ENCODE results near the gene RUNX2. TPM values are rescaled to one million over a fixed set of nuclear protein-coding genes. Genes with fewer than 3 reads are reported as not detected.

Gene RUNX2
- total RNA-seq, 1 donor from 2014 or later, result not detected

- Mint-ChIP-seq H3K4me1 (ENCODE audit: low read depth, unreplicated experiment) (no peaks in the 10 kb centered on the region), H3K27ac (ENCODE audit: unreplicated experiment) (no peak overlapping the region), H3K4me3 (ENCODE audit: unreplicated experiment) (no peak overlapping the region), H3K27me3 (ENCODE audit: unreplicated experiment) (no peaks in the 10 kb centered on the region), H3K36me3 (ENCODE audit: unreplicated experiment) (no peaks in the 10 kb centered on the region), H3K9me3 (ENCODE audit: unreplicated experiment) (no peaks in the 10 kb centered on the region)
- DNase-seq, result no peak
- TF ChIP-seq CTCF (IDR thresholded peaks at IDR 0.05; ENCODE audit: partially characterized antibody, unreplicated experiment), result no peak
These were observed 39.9 kb downstream of the RUNX2 start for GRCh38 chr6:45367999-45368398.

GRCh38 chr6:45369870-45370269 lies 41.7 kb downstream of the RUNX2 start:
- no peak for TF ChIP-seq CTCF (IDR thresholded peaks at IDR 0.05; ENCODE audit: partially characterized antibody, unreplicated experiment)
- Mint-ChIP-seq H3K9me3 (ENCODE audit: unreplicated experiment) (no peaks in the 10 kb centered on the region), H3K27ac (ENCODE audit: unreplicated experiment) (no peak overlapping the region), H3K4me3 (ENCODE audit: unreplicated experiment) (no peak overlapping the region), H3K36me3 (ENCODE audit: unreplicated experiment) (no peaks in the 10 kb centered on the region), H3K4me1 (ENCODE audit: low read depth, unreplicated experiment) (no peaks in the 10 kb centered on the region), H3K27me3 (ENCODE audit: unreplicated experiment) (no peaks in the 10 kb centered on the region)
- no peak for DNase-seq

- Mint-ChIP-seq H3K4me3 (ENCODE audit: unreplicated experiment) (no peak overlapping the region), H3K4me1 (ENCODE audit: low read depth, unreplicated experiment) (no peaks in the 10 kb centered on the region), H3K27ac (ENCODE audit: unreplicated experiment) (no peak overlapping the region), H3K27me3 (ENCODE audit: unreplicated experiment) (no peaks in the 10 kb centered on the region), H3K36me3 (ENCODE audit: unreplicated experiment) (no peaks in the 10 kb centered on the region), H3K9me3 (ENCODE audit: unreplicated experiment) (peaks cover under 1% of the 10 kb centered on the region)
- no peak for DNase-seq
- no peak for TF ChIP-seq CTCF (IDR thresholded peaks at IDR 0.05; ENCODE audit: partially characterized antibody, unreplicated experiment)
These were observed 43.9 kb downstream of the RUNX2 start for GRCh38 chr6:45371924-45372573.

- peaks cover 7% of the 10 kb centered on the region for H3K9me3 Mint-ChIP-seq (ENCODE audit: unreplicated experiment)
- no peaks in the 10 kb centered on the region for H3K36me3 Mint-ChIP-seq (ENCODE audit: unreplicated experiment)
- H3K27ac Mint-ChIP-seq (ENCODE audit: unreplicated experiment), result no peak overlapping the region
- no peak for DNase-seq
- H3K4me3 Mint-ChIP-seq (ENCODE audit: unreplicated experiment), result no peak overlapping the region
- H3K4me1 Mint-ChIP-seq (ENCODE audit: low read depth, unreplicated experiment), result no peaks in the 10 kb centered on the region
- no peak for TF ChIP-seq CTCF (IDR thresholded peaks at IDR 0.05; ENCODE audit: partially characterized antibody, unreplicated experiment)
- peaks cover 7% of the 10 kb centered on the region for H3K27me3 Mint-ChIP-seq (ENCODE audit: unreplicated experiment)
These were observed 47.3 kb downstream of the RUNX2 start for GRCh38 chr6:45375449-45375848.

- Mint-ChIP-seq H3K4me3 (ENCODE audit: unreplicated experiment) (peak overlapping the region; percentile 98), H3K36me3 (ENCODE audit: unreplicated experiment) (no peaks in the 10 kb centered on the region), H3K27me3 (ENCODE audit: unreplicated experiment) (peaks cover 7% of the 10 kb centered on the region), H3K4me1 (ENCODE audit: low read depth, unreplicated experiment) (no peaks in the 10 kb centered on the region), H3K9me3 (ENCODE audit: unreplicated experiment) (peaks cover 7% of the 10 kb centered on the region), H3K27ac (ENCODE audit: unreplicated experiment) (peak overlapping the region; percentile 98)
- no peak for TF ChIP-seq CTCF (IDR thresholded peaks at IDR 0.05; ENCODE audit: partially characterized antibody, unreplicated experiment)
- no peak for DNase-seq
These were observed 48.3 kb downstream of the RUNX2 start for GRCh38 chr6:45376310-45377042.
